ENCODE data around the gene EFCAB13. TPM values are rescaled to one million over a fixed set of nuclear protein-coding genes. Genes with fewer than 3 reads are reported as not detected.

EFCAB13 gene
- total RNA-seq, 3 donors from 2014 or later = 8.8 to 16.4 (median 10.8) TPM

- TF ChIP-seq, protein P1, sequence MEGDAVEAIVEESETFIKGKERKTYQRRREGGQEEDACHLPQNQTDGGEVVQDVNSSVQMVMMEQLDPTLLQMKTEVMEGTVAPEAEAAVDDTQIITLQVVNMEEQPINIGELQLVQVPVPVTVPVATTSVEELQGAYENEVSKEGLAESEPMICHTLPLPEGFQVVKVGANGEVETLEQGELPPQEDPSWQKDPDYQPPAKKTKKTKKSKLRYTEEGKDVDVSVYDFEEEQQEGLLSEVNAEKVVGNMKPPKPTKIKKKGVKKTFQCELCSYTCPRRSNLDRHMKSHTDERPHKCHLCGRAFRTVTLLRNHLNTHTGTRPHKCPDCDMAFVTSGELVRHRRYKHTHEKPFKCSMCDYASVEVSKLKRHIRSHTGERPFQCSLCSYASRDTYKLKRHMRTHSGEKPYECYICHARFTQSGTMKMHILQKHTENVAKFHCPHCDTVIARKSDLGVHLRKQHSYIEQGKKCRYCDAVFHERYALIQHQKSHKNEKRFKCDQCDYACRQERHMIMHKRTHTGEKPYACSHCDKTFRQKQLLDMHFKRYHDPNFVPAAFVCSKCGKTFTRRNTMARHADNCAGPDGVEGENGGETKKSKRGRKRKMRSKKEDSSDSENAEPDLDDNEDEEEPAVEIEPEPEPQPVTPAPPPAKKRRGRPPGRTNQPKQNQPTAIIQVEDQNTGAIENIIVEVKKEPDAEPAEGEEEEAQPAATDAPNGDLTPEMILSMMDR (IDR thresholded peaks at IDR 0.05) = no peak
- TF ChIP-seq POLR2A (IDR thresholded peaks at IDR 0.05) (no peak), POLR2AphosphoS5 (IDR thresholded peaks at IDR 0.05) (no peak)
- DNase-seq (ENCODE audit: low spot score in 2 of 2) = no peak
- Histone ChIP-seq H3K27ac (no peak overlapping the region), H3K36me3 (no peaks in the 10 kb centered on the region), H3K27me3 (no peaks in the 10 kb centered on the region), H3K4me1 (no peaks in the 10 kb centered on the region), H3K9me3 (no peaks in the 10 kb centered on the region), H3K4me3 (no peak overlapping the region)
- intact Hi-C loops (cut with DNase I; ENCODE audit: low total_unique reads) = no loop called here
These were observed 5.4 kb upstream of the EFCAB13 start for GRCh38 chr17:47318197-47318918.

DNA sequence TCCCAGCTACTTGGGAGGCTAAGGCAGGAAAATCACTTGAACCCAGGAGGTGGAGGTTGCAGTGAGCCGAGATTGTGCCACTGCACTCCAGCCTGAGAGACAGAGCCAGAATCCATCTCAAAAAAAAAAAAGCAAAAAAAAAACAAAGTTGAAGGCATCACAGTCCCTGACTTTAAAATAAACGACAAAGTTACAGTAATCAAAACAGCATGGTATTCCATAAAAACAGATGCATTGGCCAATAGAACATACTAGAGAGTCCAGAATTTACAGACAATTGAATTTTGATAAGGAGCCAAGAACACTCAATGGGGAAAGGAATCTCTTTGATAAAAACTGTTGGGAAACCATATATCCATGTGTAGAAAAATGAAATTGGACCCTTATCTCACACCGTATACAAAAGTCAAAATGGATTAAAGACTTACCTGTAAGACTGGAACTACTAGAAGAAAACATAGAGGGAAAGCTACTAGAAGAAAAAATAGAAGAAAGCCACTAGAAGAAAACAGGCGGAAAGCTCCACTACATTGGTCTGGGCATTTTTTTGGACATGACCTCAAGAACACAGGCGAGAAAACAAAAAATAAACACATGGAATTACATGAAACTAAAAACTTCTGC is 2.8 kb upstream of the EFCAB13 start:
- Histone ChIP-seq H3K9me3 (no peaks in the 10 kb centered on the region), H3K4me3 (no peak overlapping the region), H3K4me1 (no peaks in the 10 kb centered on the region), H3K36me3 (no peaks in the 10 kb centered on the region), H3K27ac (no peak overlapping the region), H3K27me3 (no peaks in the 10 kb centered on the region)
- intact Hi-C loops (cut with DNase I; ENCODE audit: low total_unique reads) = no loop called here
- no peak for TF ChIP-seq POLR2A (IDR thresholded peaks at IDR 0.05)
- no peak for TF ChIP-seq POLR2AphosphoS5 (IDR thresholded peaks at IDR 0.05)
- DNase-seq (ENCODE audit: low spot score in 2 of 2) = no peak

- H3K36me3 ChIP-seq = no peaks in the 10 kb centered on the region
- H3K9me3 ChIP-seq = no peaks in the 10 kb centered on the region
- DNase-seq (ENCODE audit: low spot score in 2 of 2) = peak; percentile 62 to 66
- H3K4me3 ChIP-seq = peak overlapping the region; percentile 72 to 83 (median 73)
- TF ChIP-seq, protein P1 (IDR thresholded peaks at IDR 0.05) = no peak
- no peak for TF ChIP-seq POLR2A (IDR thresholded peaks at IDR 0.05)
- TF ChIP-seq POLR2AphosphoS5 (IDR thresholded peaks at IDR 0.05) = no peak
- intact Hi-C loops (cut with DNase I; ENCODE audit: low total_unique reads) = no loop called here
- H3K27me3 ChIP-seq = no peaks in the 10 kb centered on the region
- H3K4me1 ChIP-seq = no peaks in the 10 kb centered on the region
- peak overlapping the region; percentile 94 to 95 for H3K27ac ChIP-seq
These were observed 667 bp downstream of the EFCAB13 start for GRCh38 chr17:47324224-47325020.

DNA sequence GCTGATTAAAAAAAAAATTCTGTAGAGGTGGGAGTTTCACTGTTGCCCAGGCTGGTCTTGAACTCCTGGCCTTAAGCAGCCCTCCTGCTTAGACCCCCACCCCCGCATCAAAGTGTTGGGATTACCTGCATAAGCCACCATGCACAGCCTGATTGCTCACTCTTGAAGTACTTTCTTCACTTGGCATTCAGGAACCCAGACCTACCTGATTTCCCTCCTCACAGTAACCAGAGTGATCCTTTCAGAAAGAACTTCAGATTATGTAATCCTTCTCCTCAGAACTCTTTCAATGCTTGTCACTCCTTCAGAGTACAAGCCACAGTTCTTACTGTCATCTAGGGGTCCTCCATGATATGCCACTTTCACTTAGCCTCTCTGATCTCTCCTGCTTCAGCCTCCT is 1.4 kb downstream of the EFCAB13 start:
- no peak for DNase-seq (ENCODE audit: low spot score in 2 of 2)
- intact Hi-C loops (cut with DNase I; ENCODE audit: low total_unique reads) = no loop called here
- no peaks in the 10 kb centered on the region for H3K36me3 ChIP-seq
- H3K4me3 ChIP-seq = no peak overlapping the region
- no peaks in the 10 kb centered on the region for H3K27me3 ChIP-seq
- TF ChIP-seq, protein P1 (IDR thresholded peaks at IDR 0.05) = no peak
- TF ChIP-seq POLR2AphosphoS5 (IDR thresholded peaks at IDR 0.05) (no peak), POLR2A (IDR thresholded peaks at IDR 0.05) (no peak)
- H3K9me3 ChIP-seq = no peaks in the 10 kb centered on the region
- no peaks in the 10 kb centered on the region for H3K4me1 ChIP-seq
- H3K27ac ChIP-seq = no peak overlapping the region

DNA sequence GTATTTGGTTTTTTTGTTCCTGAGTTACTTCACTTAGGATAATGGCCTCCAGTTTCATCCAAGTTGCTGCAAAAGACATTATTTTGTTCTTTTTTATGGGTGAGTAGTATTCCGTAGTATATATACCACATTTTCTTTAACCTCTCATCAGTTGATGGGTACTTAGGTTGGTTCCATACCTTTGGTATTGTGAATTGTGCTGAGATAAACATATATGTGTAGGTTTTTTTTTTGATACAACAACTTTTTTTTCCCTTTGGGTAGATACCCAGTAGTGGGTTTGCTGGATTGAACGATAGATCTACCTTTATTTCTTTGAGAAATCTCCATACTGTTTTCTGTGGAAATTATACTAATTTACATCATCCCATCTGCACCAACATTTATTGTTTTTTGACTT is 6.8 kb downstream of the EFCAB13 start:
- no peak for DNase-seq (ENCODE audit: low spot score in 2 of 2)
- Histone ChIP-seq H3K27me3 (no peaks in the 10 kb centered on the region), H3K9me3 (no peaks in the 10 kb centered on the region), H3K4me1 (no peaks in the 10 kb centered on the region), H3K4me3 (no peak overlapping the region), H3K36me3 (peaks cover 8% of the 10 kb centered on the region), H3K27ac (no peak overlapping the region)
- TF ChIP-seq POLR2AphosphoS5 (IDR thresholded peaks at IDR 0.05) = no peak
- TF ChIP-seq, protein P1 (IDR thresholded peaks at IDR 0.05) = no peak
- TF ChIP-seq POLR2A (IDR thresholded peaks at IDR 0.05) = no peak
- intact Hi-C loops (cut with DNase I; ENCODE audit: low total_unique reads) = no loop called here
